Vagina (tissue), 2 donors: ENCODE data around the gene PTGR3.

Experiments
- CTCF ChIP-seq, 3 experiments: fragments of 450-650 bp in 2 of 3; fragments of 200-600 bp in 1 of 3; sonication (generic) in 1 of 3; IDR thresholded peaks; one replicate each; pipeline ENCODE4 v1.5.1; 2017 to 2019; ENCODE audit warnings: antibody characterized with exemption in 3 of 3, mild to moderate bottlenecking in 2 of 3, moderate library complexity in 2 of 3
- POLR2A ChIP-seq, 2 donors: fragments of 450-650 bp; IDR thresholded peaks; one replicate each; pipeline ENCODE4 v1.6.1; 2017; ENCODE audit warnings: antibody characterized with exemption in 2 of 2, mild to moderate bottlenecking in 2 of 2, moderate library complexity in 2 of 2
- POLR2AphosphoS5 ChIP-seq, 2 donors: sonication (generic); formaldehyde crosslinking; IDR thresholded peaks; one replicate each; pipeline ENCODE4 v1.9.0; 2017; ENCODE audit warnings: antibody characterized with exemption in 2 of 2, mild to moderate bottlenecking in 2 of 2, low read depth in 1 of 2; ENCODE audit not compliant: insufficient read depth in 1 of 2

- TF ChIP-seq POLR2AphosphoS5 (IDR thresholded peaks at IDR 0.05; ENCODE audit: insufficient read depth in 1 of 2, low read depth in 1 of 2) (no peak), CTCF (IDR thresholded peaks at IDR 0.05) (no peak), POLR2A (IDR thresholded peaks at IDR 0.05) (no peak)
Measured at GRCh38 chr18:75244351-75245313, 35.7 kb upstream of the PTGR3 start.
